ENCODE data around the gene MAFG.

Gene MAFG

DNA sequence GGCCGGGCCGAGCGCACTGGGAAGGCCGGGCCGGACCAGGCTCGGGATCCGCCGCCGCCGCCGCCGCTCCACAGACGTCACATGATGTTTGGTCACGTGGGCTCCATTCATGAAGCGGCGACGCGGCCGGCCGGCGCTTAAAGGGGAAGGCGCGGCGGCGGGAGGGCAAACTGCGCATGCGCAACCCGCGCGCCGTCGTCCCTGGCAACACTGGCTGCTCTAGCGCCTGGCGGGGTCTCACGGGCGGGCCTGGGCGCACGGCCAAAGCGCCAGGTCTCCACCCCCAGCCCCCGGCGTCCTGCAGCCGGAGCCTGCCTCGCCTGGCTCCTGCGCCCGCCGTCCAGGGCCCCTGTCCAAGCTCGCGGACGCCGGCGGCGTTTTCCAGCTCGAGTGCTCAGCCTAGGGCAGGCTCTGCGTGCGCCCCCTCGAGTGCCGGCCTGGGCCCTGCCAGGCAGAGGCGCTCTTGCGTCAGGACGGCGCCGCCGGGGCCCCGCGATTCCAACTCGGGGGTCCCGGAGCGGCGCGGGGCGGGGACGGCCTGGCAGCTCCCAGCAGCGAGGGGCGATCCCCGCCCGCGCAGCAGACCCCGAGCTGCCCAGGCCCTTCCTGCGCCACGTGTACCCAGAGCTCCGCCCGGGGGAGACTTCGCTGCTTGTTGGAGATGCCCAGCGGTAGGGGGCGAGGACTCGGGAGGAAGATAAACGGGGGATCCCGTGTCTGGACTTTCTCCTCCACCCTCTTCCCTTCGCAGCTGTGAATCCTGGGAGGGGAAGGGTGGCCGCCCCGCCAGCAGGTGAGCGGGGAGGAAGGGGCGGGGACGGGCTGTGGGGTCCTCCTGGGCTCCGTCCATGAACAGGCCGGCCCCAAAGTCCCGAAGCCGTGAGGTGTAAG lies at the start of gene MAFG:
Gene MAFG, minus strand, starts transcription at position 83 of the 891 bp plus-strand sequence. CDS start 4,550 bp downstream, outside the sequence.
- DNase-seq (ENCODE audit: low read depth in 1 of 2, low spot score in 1 of 2) = peak; percentile 78 to 84

- DNase-seq (ENCODE audit: low read depth in 1 of 2, low spot score in 1 of 2) = peak in 1 of 2 donors; percentile 30
Observed at GRCh38 chr17:81976332-81977210, 49.0 kb upstream of the MAFG start.

- no peak for DNase-seq (ENCODE audit: low read depth in 1 of 2, low spot score in 1 of 2)
Observed at GRCh38 chr17:81973432-81973831, 45.9 kb upstream of the MAFG start.

DNA sequence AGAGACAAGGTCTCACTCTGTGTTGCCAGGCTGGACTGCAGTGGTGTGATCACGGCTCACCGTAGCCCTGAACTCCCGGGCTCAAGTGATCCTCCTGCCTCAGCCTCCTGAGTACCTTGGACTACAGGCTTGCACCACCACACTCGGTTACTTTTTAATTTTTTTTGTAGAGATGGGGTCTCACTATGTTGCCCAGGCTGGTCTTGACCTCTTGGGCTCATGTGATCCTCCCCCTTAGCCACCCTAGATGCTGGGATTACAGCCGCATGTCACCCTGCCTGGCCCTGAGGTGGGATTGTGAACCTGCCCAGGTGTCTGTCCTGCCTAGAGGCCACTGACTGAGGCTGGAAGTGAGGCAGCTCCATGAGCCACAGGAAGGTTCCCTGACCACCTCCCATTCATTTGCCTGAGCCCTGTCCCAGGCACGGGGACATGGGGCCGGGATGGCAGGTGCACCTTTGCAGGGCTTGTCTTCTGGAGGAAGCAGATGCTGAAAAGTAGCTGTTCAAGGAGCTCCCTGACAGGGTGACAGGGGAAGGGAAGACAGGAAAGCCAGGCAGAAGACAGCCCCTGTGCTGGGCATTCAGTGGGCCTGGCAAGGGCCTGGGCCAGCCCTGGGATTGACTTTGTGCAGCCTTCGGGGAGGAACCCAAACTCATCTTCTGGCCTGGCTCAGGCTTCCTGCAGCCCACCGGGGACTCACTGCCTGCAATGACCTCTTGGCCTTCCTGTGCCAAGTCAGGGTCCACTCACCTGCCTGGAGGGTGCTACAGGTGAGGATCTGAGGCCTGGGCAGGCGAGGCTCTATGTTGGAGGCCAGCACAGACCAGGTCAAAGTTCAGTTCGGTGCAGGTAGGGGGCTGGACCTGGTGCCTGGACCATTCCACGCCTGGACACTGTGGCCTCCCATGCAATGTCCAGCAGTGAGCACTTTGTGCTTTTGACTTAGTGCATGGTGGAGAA lies 41.6 kb upstream of the MAFG start:
- DNase-seq (ENCODE audit: low read depth in 1 of 2, low spot score in 1 of 2) = no peak

GRCh38 chr17:81968396-81968745 lies 40.8 kb upstream of the MAFG start:
- DNase-seq (ENCODE audit: low read depth in 1 of 2, low spot score in 1 of 2) = no peak

GRCh38 chr17:81967533-81968395 lies 40.2 kb upstream of the MAFG start:
- DNase-seq (ENCODE audit: low read depth in 1 of 2, low spot score in 1 of 2) = peak; percentile 74 to 84

- DNase-seq (ENCODE audit: low read depth in 1 of 2, low spot score in 1 of 2) = no peak
Observed at GRCh38 chr17:81967244-81967532, 39.7 kb upstream of the MAFG start.

GRCh38 chr17:81966343-81967243 lies 39.1 kb upstream of the MAFG start:
- no peak for DNase-seq (ENCODE audit: low read depth in 1 of 2, low spot score in 1 of 2)

GRCh38 chr17:81964081-81964849 lies 36.7 kb upstream of the MAFG start:
- no peak for DNase-seq (ENCODE audit: low read depth in 1 of 2, low spot score in 1 of 2)

DNA sequence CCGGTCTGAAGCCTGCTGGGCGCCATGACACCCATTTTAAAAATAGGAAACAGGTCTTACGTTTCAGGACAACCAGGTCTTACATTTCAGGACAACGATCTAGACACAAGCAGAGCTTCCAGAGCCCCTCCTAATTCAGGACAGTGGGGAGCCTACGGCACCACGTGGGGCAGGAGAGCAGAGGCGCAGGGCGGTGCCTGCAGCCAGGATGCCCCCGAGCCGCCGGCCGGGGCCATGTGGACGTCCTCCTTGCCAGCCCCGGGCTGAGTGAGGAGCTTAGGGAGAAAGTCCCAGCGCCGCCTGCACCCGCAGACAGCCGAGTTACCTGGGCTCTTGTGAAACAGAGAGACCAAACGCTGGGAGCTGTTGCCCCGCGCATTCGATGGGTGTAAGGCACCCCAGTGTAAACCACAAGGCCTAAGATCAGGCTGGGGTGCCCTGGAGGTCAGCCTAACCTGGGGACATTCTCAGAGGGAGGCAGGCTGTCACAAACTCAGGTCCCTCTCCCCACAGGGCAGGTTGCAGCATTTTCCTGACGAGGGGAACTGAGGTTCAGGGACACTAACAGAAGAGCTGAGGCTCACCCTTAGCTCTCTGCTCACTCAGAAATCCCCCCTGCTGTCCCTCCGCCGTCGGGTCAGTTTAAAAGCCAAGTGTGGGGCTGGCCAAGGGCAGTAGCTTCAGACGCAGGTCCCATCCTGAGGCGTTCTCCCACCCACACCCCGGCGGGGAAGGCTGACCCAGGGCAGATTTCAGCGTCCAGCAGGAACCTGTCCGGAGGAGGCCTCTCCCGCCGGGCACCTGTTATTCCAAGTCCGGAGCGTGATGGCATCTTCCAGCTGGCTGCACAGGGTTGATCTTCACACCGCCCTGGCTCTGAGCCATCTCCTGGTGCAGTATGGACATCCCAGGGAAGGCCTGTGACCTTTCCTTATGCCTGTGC lies 35.2 kb upstream of the MAFG start:
- DNase-seq (ENCODE audit: low read depth in 1 of 2, low spot score in 1 of 2) = no peak

- no peak for DNase-seq (ENCODE audit: low read depth in 1 of 2, low spot score in 1 of 2)
Observed at GRCh38 chr17:81961521-81962498, 34.3 kb upstream of the MAFG start.

DNA sequence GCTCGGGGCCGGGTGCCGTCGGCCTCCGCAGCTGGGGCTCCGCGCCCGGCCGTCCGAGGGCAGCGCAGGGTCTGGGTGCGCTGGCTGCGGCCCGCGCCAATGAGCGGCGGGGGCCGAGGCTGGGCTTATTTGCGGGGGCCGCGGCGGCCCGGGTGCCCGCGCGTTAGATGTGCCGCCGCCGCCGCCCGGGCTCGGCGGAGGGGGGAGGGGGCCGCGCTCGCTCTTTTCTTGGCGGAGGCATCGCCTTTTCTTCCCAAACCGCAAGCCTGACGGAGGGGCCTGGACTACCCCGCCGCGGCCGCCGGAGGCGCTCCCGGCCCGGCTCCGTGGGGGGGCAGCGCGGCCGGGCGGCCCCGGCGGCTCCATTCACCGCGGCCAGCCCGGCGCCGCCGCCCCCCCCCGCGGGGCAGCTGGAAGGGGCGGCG lies 33.6 kb upstream of the MAFG start, which contains the start of gene NOTUM:
Gene NOTUM, minus strand, starts transcription at position 101 of the 425 bp plus-strand sequence. CDS start 278 bp downstream, outside the sequence.
- DNase-seq (ENCODE audit: low read depth in 1 of 2, low spot score in 1 of 2) = no peak

GRCh38 chr17:81960130-81960958 lies 32.8 kb upstream of the MAFG start:
- no peak for DNase-seq (ENCODE audit: low read depth in 1 of 2, low spot score in 1 of 2)

DNA sequence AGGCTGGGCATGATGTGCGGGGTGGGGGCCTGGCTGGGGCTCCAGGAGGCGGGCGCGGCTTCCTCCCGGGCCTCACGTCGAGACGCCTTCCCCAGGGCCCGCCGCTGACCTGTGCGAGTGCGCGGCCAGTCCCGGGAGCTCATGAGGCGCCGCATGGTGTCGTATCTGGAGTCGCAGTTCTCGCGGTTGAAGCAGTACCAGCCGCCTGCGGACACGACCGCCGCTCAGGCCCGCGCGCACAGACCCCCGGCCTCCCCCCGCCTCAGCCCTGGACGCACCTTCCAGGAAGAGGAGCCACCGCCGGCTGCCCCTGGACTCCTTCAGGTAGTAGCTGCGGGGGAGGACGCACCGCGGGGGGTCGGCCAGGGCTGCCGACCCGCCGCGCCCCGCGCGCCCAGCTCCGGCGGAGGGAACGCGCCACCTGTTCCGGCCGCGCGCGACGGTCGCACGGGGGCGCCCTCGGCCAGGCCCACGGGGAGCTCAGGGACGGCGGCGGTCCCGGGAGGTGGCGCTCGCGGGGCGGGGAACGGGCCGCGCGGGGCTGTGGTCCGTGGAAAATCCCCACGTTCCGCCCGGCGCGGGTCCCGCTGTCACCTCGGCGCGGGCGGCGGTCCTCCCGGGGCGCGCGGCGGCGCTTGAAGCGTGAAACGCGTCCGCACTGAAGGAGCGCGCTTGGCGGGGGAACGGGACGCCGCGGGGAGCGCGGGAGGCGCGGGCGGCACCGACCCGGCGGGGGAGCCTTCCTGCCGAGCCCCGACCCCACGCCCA lies 32.0 kb upstream of the MAFG start:
- DNase-seq (ENCODE audit: low read depth in 1 of 2, low spot score in 1 of 2) = peak; percentile 57 to 68
